NB4 (cell line): ENCODE measurements around the gene ARCN1.
A peak's percentile ranks its signal among the peaks of the same experiment; 100 is the strongest.

ENCODE experiments used
- DNase-seq: peaks from one replicate; pipeline ENCODE4 v3.0.0; 2010; ENCODE audit warnings: low read depth
- H3K4me3 ChIP-seq: one replicate; pipeline ENCODE4 v1.5.1; 2011; ENCODE audit warnings: mild to moderate bottlenecking, low read depth, low read length, moderate library complexity
- CTCF ChIP-seq: IDR thresholded peaks from one replicate; pipeline ENCODE4 v1.5.1; 2012; ENCODE audit warnings: low read depth, low read length
- MYC ChIP-seq: IDR thresholded peaks from 2 replicates; pipeline ENCODE4 v1.6.1; 2011; ENCODE audit warnings: low read depth, low read length
- POLR2A ChIP-seq: IDR thresholded peaks from 2 replicates; pipeline ENCODE4 v1.6.1; 2011; ENCODE audit warnings: mild to moderate bottlenecking; ENCODE audit not compliant: insufficient read length; ENCODE audit errors: extremely low read depth
- TF ChIP-seq, protein P1 (sequence below): IDR thresholded peaks from 2 replicates; pipeline ENCODE4 v1.6.1; 2011; ENCODE audit warnings: low read depth, low read length

The ARCN1 gene

GRCh38 chr11:118572061-118572980 is at the start of gene ARCN1:
Gene ARCN1 (plus strand): TSS chr11:118572409. CDS start chr11:118572548, 139 bp downstream.
- DNase-seq: peak; percentile 89
- H3K4me3 ChIP-seq: peak within 1 kb of the TSS; percentile 88
- TF ChIP-seq, protein P1, sequence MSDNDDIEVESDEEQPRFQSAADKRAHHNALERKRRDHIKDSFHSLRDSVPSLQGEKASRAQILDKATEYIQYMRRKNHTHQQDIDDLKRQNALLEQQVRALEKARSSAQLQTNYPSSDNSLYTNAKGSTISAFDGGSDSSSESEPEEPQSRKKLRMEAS: peak; percentile 30; the same call in 1 of the 2 replicates
- TF ChIP-seq POLR2A (peak; percentile 92), MYC (peak; percentile 67; the same call in 1 of the 2 replicates), CTCF (no peak)

- no peak overlapping the region for H3K4me3 ChIP-seq
- TF ChIP-seq CTCF (peak; percentile 53), POLR2A (no peak), MYC (no peak)
- TF ChIP-seq, protein P1: no peak
- peak; percentile 43 for DNase-seq
Observed at GRCh38 chr11:118522571-118523072, 49.6 kb upstream of the ARCN1 start.

- H3K4me3 ChIP-seq: no peak overlapping the region
- TF ChIP-seq MYC: no peak
- peak; percentile 2 for TF ChIP-seq CTCF
- peak; percentile 58 for DNase-seq
Observed at GRCh38 chr11:118524356-118524755, 47.9 kb upstream of the ARCN1 start.

DNA sequence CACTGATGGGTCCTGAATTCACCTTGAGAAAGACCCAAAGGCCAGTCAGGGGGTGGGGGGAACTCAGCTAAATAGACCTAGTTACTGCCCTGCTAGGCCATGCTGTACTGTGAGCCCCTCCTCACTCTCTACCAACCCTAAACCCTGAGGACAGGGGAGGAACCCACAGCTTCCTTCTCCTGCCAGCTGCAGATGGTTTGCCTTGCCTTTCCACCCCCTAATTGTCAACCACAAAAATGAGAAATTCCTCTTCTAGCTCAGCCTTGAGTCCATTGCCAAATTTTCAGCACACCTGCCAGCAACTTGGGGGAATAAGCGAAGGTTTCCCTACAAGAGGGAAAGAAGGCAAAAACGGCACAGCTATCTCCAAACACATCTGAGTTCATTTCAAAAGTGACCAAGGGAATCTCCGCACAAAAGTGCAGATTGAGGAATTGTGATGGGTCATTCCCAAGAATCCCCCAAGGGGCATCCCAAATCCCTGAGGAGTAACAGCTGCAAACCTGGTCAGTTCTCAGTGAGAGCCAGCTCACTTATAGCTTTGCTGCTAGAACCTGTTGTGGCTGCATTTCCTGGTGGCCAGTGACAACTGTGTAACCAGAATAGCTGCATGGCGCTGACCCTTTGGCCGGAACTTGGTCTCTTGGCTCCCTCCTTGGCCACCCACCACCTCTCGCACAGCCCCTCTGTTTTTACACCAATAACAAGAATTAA is 47.3 kb upstream of the ARCN1 start:
- peak; percentile 85 for DNase-seq
- H3K4me3 ChIP-seq: no peak overlapping the region
- TF ChIP-seq CTCF (no peak), POLR2A (no peak), MYC (peak; percentile 54)
- TF ChIP-seq, protein P1: peak; percentile 32; the same call in 1 of the 2 replicates

DNA sequence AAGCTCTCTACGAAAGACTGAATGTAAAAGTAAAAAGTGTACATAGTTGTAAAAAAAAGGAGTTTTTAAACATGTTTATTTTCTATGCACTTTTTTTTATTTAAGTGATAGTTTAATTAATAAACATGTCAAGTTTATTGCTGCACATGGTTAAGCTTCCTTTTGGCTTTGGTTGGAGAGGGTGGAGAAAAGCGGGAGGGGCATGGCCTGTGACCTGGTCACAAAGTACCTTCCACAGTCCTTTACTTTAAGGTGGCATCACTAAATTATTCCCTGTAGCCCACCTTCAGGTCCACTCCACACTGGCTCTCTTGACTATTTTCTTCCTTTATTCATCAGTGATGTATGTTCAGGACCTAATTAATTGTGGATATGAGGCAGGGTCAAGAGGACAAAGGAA is 45.5 kb upstream of the ARCN1 start:
- no peak overlapping the region for H3K4me3 ChIP-seq
- TF ChIP-seq POLR2A (no peak), CTCF (no peak), MYC (no peak)
- TF ChIP-seq, protein P1: no peak
- DNase-seq: no peak
